Mucosa of descending colon (tissue), 3 donors: ENCODE results near the gene TYW5. TPM values are rescaled to one million over a fixed set of nuclear protein-coding genes. Genes with fewer than 3 reads are reported as not detected.
"Not testable (repeated sequence)": the region's sequence is repeated elsewhere in the genome, so short reads cannot be mapped to it uniquely, and the experiment has no call there.

Source experiments
- ATAC-seq: fragments of 200-7000 bp; cut with Tn5 transposase; one replicate; pipeline ENCODE4 v1.9.1; 2020; ENCODE audit warnings: mild to moderate bottlenecking, moderate library complexity
- DNase-seq, 3 donors: peaks; one replicate each; pipeline ENCODE4 v3.0.0-alpha.2; 2020
- H3K36me3 ChIP-seq: fragments of 200-600 bp; one replicate; pipeline ENCODE4 v1.8.0; 2021; ENCODE audit warnings: low read depth, mild to moderate bottlenecking
- H3K4me1 ChIP-seq: fragments of 200-600 bp; one replicate; pipeline ENCODE4 v1.8.0; 2021; ENCODE audit warnings: low read depth, mild to moderate bottlenecking
- H3K4me3 ChIP-seq: fragments of 200-600 bp; one replicate; pipeline ENCODE4 v1.8.0; 2021; ENCODE audit warnings: mild to moderate bottlenecking
- H3K9me3 ChIP-seq: fragments of 200-600 bp; one replicate; pipeline ENCODE4 v1.8.0; 2021; ENCODE audit warnings: mild to moderate bottlenecking
- CTCF ChIP-seq: fragments of 200-600 bp; IDR thresholded peaks from one replicate; pipeline ENCODE4 v1.8.0; 2022; ENCODE audit warnings: antibody characterized with exemption, mild to moderate bottlenecking
- intact Hi-C, 2 donors: fragments of 100-400 bp; cut with DNase I in 1 of 2; cut with micrococcal nuclease in 1 of 2; formaldehyde crosslinking; loops; one replicate each; pipeline versions ENCODE4 v1.11.0 to v1.11.1; 2022; cut with DNase I, micrococcal nuclease
- total RNA-seq, 3 donors: library from RNA; stranded (reverse); fragmentation: NEBNext Ultra II Directional in 2 of 3; extraction: Animal tissue kit (Norgen Biotek cat#: 25700) in 2 of 3; gene quantifications; one replicate each; pipeline versions ENCODE4 v1.2.1 to v1.2.4, GENCODE V29; 2021 to 2023
- donor health status: DM: no; HTN: no; CAD: no; lungs with moderate emphysema.
- donor health status: DM: no; HTN: no; CAD: no.
- donor health status: DM: no; HTN: yes; CAD: no.

Gene TYW5
- total RNA-seq, 3 donors from 2014 or later, result 6.6 to 10.9 (median 7.2) TPM

GRCh38 chr2:199916980-199917379 is 38.3 kb downstream of the TYW5 start:
- intact Hi-C loops, result no loop called here
- TF ChIP-seq CTCF, result no peak

GRCh38 chr2:199914372-199914958 is 40.8 kb downstream of the TYW5 start:
- intact Hi-C loops, result no loop called here
- ATAC-seq (no peak), DNase-seq (no peak)
- Histone ChIP-seq H3K4me3 (no peak overlapping the region), H3K9me3 (peaks cover 6% of the 10 kb centered on the region), H3K36me3 (no peaks in the 10 kb centered on the region), H3K4me1 (peaks cover 7% of the 10 kb centered on the region)
- no peak for TF ChIP-seq CTCF

More at GRCh38 chr2:199916980-199917379, 38.3 kb downstream of the TYW5 start:
- peaks cover 6% of the 10 kb centered on the region for H3K9me3 ChIP-seq
- ATAC-seq, result no peak
- H3K4me1 ChIP-seq, result peaks cover 7% of the 10 kb centered on the region
- H3K36me3 ChIP-seq, result no peaks in the 10 kb centered on the region
- no peak for DNase-seq
- H3K4me3 ChIP-seq, result no peak overlapping the region

- H3K36me3 ChIP-seq, H3K4me1 ChIP-seq, intact Hi-C loops, H3K9me3 ChIP-seq, H3K4me3 ChIP-seq, ATAC-seq: not testable (repeated sequence)
- DNase-seq, result peak in 1 of 3 donors; percentile 9
Measured at GRCh38 chr2:199912553-199913114, 42.7 kb downstream of the TYW5 start.

- Histone ChIP-seq H3K4me3 (peak overlapping the region; percentile 86), H3K4me1 (peaks cover 7% of the 10 kb centered on the region), H3K36me3 (no peaks in the 10 kb centered on the region), H3K9me3 (peaks cover 3% of the 10 kb centered on the region)
- TF ChIP-seq CTCF, result no peak
- intact Hi-C loops, result no loop called here
- DNase-seq (no peak), ATAC-seq (no peak)
Measured at GRCh38 chr2:199911877-199912161, 43.5 kb downstream of the TYW5 start.

- H3K4me3 ChIP-seq, result peak within 1 kb of the TSS; percentile 86
- no peaks in the 10 kb centered on the region for H3K36me3 ChIP-seq
- no peak for TF ChIP-seq CTCF
- ATAC-seq (peak; percentile 99), DNase-seq (peak; percentile 97 to 98 (median 98))
- no peaks in the 10 kb centered on the region for H3K9me3 ChIP-seq
- H3K4me1 ChIP-seq, result peaks cover 7% of the 10 kb centered on the region
- intact Hi-C loops, result no loop called here
Measured at GRCh38 chr2:199911052-199911876, 44.0 kb downstream of the TYW5 start, which contains the start of gene C2orf69. C2orf69 (plus strand) TSS chr2:199911293; CDS start chr2:199911439, 146 bp downstream.
